Measurements from ENCODE around the gene ADAMTS13.

DNA sequence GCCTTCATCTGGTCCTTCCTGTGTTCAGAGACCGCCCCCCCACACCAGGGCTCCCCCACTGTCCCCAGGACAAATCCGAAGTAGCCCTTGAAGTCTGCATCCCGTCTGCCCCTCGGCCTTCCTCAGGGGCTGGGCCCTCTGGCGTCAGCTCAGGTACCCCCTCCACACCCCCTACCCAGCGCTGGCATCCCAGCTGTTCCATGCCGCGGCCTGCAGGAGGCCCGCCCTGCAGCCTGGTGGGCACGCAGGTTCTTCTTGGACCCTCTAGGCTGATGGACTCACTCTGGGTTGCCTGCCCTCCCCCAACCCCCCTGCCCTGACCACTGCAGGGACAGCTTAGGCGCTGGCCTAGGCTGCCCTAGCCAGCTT lies 50.1 kb downstream of the ADAMTS13 start:
- TF ChIP-seq CTCF (IDR thresholded peaks at IDR 0.05): no peak
- no peak for TF ChIP-seq POLR2A (IDR thresholded peaks at IDR 0.05)
- no peak for TF ChIP-seq POLR2AphosphoS5 (IDR thresholded peaks at IDR 0.05)
